GM18519 (cell line): Measurements from ENCODE around the gene ALDOB.
A peak's percentile ranks its signal among the peaks of the same experiment; 100 is the strongest.
"Not testable (repeated sequence)": the region's sequence is repeated elsewhere in the genome, so short reads cannot be mapped to it uniquely, and the experiment has no call there.

Experiments
- ATAC-seq: cut with Tn5 transposase; IDR thresholded peaks from one replicate; pipeline ENCODE4 v1.9.1; 2021; ENCODE audit warnings: mild to moderate bottlenecking, moderate library complexity; ENCODE audit not compliant: unreplicated experiment, low FRiP score

Gene ALDOB

DNA sequence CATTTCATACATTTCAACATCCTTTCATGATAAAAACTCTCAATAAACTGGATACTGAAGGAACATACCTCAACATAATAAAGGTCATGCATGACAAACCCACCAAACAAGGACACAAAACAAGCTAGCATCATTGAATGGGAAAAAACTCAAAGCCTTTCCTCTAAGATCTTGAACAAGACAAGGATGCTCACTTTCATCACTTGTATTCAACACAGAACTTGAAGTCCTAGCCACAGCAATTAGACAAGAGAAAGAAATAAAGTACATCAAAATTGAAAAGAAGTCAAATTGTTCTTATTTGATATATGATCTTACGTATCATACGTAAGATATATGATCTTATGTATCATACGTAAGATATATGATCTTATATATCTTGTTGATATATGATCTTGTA is 42.4 kb downstream of the ALDOB start:
- ATAC-seq = no peak

DNA sequence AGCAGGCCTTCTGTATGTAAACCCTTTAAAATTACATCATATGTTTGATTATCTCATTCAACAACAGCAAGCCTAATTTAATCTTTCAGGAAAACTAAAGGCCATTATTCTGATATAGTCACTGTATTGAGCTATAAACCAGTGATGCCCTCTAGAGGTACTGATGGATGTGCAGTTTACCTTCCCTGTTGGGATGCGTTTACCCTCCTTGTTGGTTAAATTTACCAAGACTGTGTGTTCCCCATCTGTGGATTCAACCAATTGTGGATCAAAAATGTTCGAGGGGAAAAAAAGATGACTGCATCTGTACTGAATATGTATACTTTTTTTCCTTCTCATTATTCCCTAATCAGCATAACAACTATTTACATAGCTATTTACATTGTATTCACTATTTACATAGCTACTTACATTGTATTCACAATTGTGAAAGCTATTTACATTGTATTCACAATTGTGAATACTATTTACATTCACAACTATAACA is 47.0 kb downstream of the ALDOB start:
- no peak for ATAC-seq

DNA sequence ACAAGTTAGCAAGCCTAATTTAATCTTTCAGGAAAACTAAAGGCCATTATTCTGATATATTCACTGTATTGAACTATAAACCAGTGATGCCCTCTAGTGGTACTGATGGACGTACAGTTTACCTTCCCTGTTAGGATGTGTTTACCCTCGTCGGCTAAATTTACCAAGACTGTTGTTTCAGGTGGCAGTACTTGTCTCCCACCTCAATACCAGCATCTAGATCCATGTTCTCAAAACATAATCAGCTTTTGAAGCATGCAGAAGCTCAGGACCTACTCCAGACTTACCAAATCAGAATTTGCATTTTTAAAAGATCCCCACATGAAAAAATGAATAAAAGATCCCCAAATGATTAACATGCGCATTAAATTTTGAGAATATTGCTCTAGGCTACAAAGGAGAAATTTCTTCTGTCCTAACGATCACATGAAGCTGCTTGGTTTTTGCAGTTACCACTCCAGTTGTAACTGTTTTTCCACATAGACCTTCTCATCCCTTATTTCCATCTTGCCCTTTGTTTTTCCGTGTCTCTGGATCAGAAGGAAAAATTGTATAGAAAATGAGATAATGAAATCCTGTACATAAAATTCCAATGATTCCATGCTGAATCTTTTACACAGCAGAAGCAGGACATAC is 47.6 kb downstream of the ALDOB start:
- peak; percentile 76 for ATAC-seq

DNA sequence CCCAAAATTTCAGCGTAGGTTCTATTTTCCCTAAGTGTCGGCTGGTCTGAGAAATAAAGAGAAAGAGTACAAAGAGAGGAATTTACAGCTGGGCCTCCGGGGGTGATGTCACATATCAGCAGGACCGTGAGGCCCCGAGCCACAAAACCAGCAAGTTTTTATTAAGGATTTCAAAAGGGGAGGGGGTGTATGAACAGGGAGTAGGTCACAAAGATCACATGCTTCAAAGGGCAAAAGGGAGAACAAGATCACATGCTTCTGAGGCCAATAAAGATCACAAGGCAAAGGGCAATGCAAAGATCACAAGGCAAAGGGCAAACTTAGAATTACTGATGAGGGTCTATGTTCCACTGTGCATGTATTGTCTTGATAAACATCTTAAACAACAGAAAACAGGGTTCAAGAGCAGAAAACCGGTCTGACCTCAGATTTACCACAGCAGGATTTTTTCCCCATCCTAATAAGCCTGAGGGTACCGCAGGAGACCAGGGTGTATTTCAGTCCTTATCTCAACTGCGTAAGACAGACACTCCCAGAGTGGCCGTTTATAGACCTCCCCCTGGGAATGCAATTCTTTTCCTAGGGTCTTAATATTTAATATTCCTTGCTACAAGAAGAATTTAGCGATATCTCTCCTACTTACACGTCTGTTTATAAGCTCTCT is 50.6 kb downstream of the ALDOB start, which contains the start of gene BAAT:
BAAT (minus strand) TSS at position 134 of the 664 bp plus-strand sequence. CDS start 13,602 bp downstream, outside the sequence.
- not testable (repeated sequence) for ATAC-seq

DNA sequence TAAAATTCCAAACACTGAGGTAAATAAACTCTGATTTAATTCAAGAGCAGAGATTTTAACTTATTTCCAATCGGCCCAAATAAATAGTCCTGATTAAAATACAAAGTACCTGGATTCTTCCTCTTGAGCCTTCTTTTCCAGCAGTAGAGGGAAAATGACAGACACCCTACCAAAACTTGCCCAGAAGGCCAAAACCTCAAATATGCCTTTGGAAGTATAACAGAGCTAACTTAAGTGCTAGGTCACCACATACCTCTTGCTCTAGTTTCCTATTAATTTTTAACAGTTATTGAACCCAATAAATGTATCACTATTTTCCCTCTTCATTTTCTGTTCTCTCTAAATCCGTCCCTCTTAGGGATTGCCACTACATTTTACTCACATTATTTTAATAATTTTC is 52.2 kb downstream of the ALDOB start:
- no peak for ATAC-seq

DNA sequence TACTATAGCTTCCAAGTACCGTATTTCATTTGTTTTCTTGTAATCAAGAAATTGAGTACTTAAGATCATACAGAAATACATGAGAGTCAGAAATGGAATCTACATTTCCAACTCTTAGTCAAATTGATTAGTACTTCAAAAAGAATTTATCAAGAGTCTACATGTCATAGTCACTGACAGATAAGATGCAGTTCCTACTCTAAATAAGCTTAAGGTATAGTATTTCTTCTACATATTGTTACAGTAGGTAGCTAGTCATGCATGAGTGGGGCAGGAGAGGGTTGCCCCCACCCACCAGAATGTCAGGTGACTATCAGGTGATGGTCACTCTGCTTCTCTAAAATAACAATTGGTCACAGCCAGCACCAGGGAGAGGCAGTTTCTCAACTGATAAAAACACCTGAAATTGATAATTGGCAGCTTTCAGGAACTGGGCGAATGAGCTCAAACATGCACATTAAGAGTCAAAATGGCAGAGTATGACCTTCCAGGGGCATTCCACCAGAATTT is 53.7 kb downstream of the ALDOB start:
- ATAC-seq = no peak

DNA sequence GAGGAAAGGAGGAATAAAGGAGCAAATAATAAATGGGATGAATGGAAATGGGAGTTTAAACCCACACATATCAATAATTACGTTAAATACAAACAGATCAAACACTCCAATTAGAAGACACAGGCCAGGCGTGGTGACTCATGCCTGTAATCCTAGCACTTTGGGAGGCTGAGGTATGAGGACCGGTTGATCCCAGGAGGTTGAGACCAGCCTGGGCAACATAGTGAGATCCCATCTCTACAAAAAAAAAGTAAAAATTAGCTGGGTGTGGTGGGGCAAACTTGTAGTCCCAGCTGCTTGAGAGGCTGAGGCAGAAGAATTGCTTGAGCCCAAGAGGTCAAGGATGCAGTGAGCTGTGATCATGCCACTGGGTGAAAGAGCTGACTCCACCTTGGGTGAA is 54.5 kb downstream of the ALDOB start:
- ATAC-seq = no peak

DNA sequence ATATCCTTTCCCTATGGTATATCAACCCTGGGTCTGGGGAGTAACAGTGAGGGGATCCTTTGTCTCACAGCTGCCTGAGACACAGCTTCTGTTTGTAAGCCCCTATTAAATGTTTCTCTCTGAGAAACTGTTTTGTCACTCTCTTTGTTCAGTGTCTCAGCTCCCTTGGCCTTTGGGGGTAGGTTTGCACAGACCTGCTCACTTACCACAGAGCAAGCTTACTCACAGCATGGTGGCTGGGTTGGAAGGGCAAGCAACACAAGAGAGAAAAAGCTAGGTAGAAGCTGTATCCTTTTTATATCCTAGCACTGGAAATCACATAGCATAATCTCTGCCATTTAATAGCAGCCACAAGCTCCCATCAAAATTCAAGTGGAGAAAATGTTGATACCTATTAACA is 55.3 kb downstream of the ALDOB start:
- ATAC-seq = no peak

DNA sequence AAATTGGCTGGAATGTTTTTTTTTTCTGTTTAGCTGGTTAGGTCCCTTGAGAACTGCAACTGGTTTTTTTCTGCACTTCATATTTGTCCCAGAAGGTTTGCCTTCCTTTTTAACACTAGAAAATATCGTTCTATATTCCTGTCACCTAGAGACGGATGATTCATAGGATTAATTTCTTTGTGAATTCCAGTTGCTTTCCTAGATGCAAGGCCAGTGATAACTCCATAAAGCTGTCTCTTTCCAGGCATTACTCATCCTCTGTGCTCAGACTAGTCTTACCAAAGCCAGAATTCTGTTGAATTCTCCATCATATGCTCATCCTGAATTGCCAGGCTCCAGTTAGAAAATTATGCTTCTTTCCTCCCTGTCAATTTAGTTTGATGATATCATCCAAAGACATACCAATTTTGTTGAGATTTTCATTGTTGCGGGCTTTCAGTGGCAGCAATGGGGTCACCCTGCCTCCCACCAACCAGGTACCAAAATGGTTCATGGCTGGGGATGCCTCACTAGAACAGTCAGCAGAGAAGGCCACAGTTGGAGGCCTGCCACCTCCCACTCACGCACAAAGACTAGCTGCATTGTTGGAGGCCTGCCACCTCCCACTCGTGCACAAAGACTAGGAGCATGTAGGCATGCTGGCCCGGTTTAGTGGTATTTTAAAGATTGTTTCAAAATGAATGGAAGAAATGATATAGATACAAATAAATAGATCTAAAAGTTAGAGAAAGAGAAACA is 59.3 kb downstream of the ALDOB start:
- ATAC-seq = no peak

DNA sequence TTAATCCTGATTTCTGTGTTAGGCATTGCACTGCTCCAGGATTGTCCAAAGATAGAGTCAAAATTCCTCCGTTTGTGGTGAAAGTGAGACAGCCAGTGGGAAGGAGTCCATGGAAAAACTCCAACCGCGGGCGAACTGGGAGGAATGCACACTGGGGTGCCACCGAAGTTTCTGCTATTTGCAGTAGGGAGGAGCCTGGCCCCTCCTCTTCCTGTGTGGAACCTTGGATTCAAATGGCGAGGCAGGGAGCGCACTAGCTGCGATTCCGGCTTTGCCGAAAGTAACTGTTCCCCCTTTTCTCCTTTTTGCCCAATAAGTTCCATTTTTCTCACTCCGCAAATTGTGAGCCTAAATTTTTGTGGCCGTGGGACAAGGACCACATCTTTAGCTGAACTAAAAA is 60.0 kb downstream of the ALDOB start:
- ATAC-seq = no peak

DNA sequence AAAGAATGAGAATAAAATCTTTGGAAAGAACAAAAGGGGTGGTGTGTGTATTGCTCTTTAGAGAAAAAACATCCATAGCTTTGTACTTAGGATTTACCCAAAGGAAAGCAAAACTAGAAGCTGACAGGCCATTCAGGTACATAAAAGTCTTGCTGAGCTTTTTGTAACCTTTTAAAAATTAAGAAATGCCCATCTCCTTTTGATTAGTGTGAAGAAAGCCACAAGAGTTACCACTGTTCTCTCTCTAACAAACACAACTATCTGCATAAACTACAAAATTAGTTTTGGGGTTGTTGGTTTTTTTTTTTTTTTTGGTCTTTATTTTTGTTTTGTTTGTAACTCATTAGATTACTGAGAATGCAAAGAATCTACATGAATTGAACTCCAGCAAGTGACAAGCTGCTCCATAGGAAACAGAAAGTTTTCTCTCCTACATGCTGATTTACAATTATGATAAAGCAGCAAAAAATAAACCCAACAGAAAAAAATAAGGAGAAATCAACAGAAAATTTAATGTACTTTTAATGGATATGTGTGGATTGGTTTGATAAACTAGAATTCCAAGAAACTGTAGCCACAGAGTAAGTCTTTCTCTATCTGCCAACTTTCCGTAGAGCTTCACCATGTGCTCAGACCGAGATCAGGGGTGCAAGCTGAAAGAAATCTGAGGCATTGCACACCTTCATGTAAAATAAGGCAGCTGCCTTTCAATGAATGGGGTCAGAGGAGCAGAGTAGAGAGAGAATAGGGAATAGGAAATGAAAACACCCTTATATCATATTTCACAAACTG is 63.1 kb downstream of the ALDOB start:
- no peak for ATAC-seq

DNA sequence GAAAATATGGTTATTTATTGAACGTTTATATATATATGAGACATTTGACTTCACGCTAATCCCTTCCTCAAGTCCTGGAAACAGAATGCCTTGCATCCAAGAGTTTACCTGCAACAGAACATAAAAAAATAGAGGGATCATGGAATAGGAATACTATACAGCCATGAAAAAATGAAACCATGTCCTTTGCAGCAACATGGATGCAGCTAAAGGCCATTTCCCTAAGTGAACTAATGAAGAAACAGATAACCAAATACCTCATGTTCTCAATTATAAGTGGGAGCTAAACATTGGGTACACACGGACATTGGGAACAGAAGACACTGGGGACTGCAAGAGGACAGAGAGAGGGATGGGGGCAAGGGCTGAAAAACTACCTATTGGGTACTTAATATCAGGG is 63.8 kb downstream of the ALDOB start:
- no peak for ATAC-seq
